HepG2 (cell line): ENCODE data around the gene RECK. TPM values are rescaled to one million over a fixed set of nuclear protein-coding genes. Genes with fewer than 3 reads are reported as not detected.

ENCODE experiments used
- CENPX ChIP-seq: sonication (generic); formaldehyde crosslinking; IDR thresholded peaks from 2 replicates; pipeline ENCODE4 v1.9.0; 2021; ENCODE audit warnings: mild to moderate bottlenecking, missing genetic modification reagents, moderate library complexity
- FUBP1 ChIP-seq: sonication (generic); formaldehyde crosslinking; IDR thresholded peaks from 2 replicates; pipeline ENCODE4 v1.5.1; 2020; ENCODE audit warnings: missing genetic modification reagents, mild to moderate bottlenecking, borderline replicate concordance
- HMGXB3 ChIP-seq: sonication (generic); formaldehyde crosslinking; IDR thresholded peaks from 2 replicates; pipeline ENCODE4 v1.4.0; 2020; ENCODE audit warnings: missing genetic modification reagents, borderline replicate concordance
- LBX2 ChIP-seq: sonication (generic); formaldehyde crosslinking; IDR thresholded peaks from 2 replicates; pipeline ENCODE4 v1.5.0; 2020; ENCODE audit warnings: missing genetic modification reagents, mild to moderate bottlenecking, borderline replicate concordance
- NR2C2 ChIP-seq: sonication (generic); formaldehyde crosslinking; IDR thresholded peaks from 2 replicates; pipeline ENCODE4 v1.4.0; 2020; ENCODE audit warnings: missing genetic modification reagents, mild to moderate bottlenecking, moderate library complexity, borderline replicate concordance
- ZBTB37 ChIP-seq: sonication (generic); formaldehyde crosslinking; IDR thresholded peaks from 2 replicates; pipeline ENCODE4 v1.4.0; 2020; ENCODE audit warnings: mild to moderate bottlenecking, missing genetic modification reagents
- ZNF256 ChIP-seq: sonication (generic); formaldehyde crosslinking; conservative IDR thresholded peaks from 2 replicates; pipeline ENCODE4 v1.4.0; 2020; ENCODE audit warnings: missing genetic modification reagents
- ZNF687 ChIP-seq: sonication (generic); formaldehyde crosslinking; IDR thresholded peaks from 2 replicates; pipeline ENCODE4 v1.5.1; 2020; ENCODE audit warnings: mild to moderate bottlenecking, missing genetic modification reagents, moderate library complexity
- polyA plus RNA-seq, 8 experiments: library from polyadenylated mRNA; depleted of rRNA in 3 of 8; stranded (reverse) in 7 of 8; unstranded in 1 of 8; fragments of >200 nt; fragmentation: Illumina TruSeq in 4 of 8; extraction: Trizol in 4 of 8; gene quantifications; 2 replicates each; pipeline versions ENCODE4 v1.2.1 to v1.2.3, GENCODE V29; 2011 to 2016; ENCODE audit warnings: low read depth in 4 of 8, missing spikeins in 1 of 8, mixed read lengths in 1 of 8; ENCODE audit not compliant: insufficient read depth in 1 of 8
- total RNA-seq, 5 experiments: library from RNA; depleted of rRNA; stranded (reverse); fragments of >200 nt; fragmentation: Illumina TruSeq; extraction: Trizol; gene quantifications; 2 replicates each; pipeline ENCODE4 v1.2.3, GENCODE V29; 2016; ENCODE audit warnings: low read depth in 1 of 5

RECK gene
- total and polyA plus RNA-seq, 2 of the 13 experiments (the other 11 are each of a cell fraction or from before 2014, with no cell fraction given): 3.1 to 4.8 TPM

- no peak for TF ChIP-seq HMGXB3
- TF ChIP-seq ZNF256 (CRISPR knock-in tag): no peak
- TF ChIP-seq ZBTB37 (CRISPR knock-in tag): no peak
- TF ChIP-seq CENPX: no peak
- no peak for TF ChIP-seq ZNF687 (CRISPR knock-in tag)
- TF ChIP-seq FUBP1 (CRISPR knock-in tag): no peak
- no peak for TF ChIP-seq NR2C2 (CRISPR knock-in tag)
- TF ChIP-seq LBX2 (CRISPR knock-in tag): no peak
Observed at GRCh38 chr9:36045610-36046009, 8.9 kb downstream of the RECK start (continued).
